OCI-M2 (cell line): ENCODE measurements around the gene RRBP1.

Experiments used
- DNase-seq: peaks from one replicate; lab custom pipeline; 2025; ENCODE audit not compliant: unreplicated experiment; lab: John Stamatoyannopoulos, UW

Gene RRBP1

GRCh38 chr20:17612992-17613327 lies 69.1 kb downstream of the RRBP1 start:
- DNase-seq, result no peak

GRCh38 chr20:17612287-17612991 lies 69.6 kb downstream of the RRBP1 start:
- no peak for DNase-seq

GRCh38 chr20:17611540-17612286 lies 70.3 kb downstream of the RRBP1 start:
- DNase-seq, result no peak

GRCh38 chr20:17611290-17611539 lies 70.8 kb downstream of the RRBP1 start:
- no peak for DNase-seq

GRCh38 chr20:17610566-17611289 lies 71.3 kb downstream of the RRBP1 start:
- no peak for DNase-seq

- no peak for DNase-seq
Measured at GRCh38 chr20:17609811-17610377, 72.1 kb downstream of the RRBP1 start.

GRCh38 chr20:17608701-17609497 lies 73.1 kb downstream of the RRBP1 start:
- no peak for DNase-seq

- DNase-seq, result no peak
Measured at GRCh38 chr20:17606001-17606400, 76.0 kb downstream of the RRBP1 start.

GRCh38 chr20:17605131-17605660 lies 76.8 kb downstream of the RRBP1 start:
- no peak for DNase-seq

- DNase-seq, result no peak
Measured at GRCh38 chr20:17602493-17602892, 79.5 kb downstream of the RRBP1 start.

- DNase-seq, result no peak
Measured at GRCh38 chr20:17601957-17602356, 80.1 kb downstream of the RRBP1 start.

- no peak for DNase-seq
Measured at GRCh38 chr20:17598013-17598550, 84.0 kb downstream of the RRBP1 start.

GRCh38 chr20:17595856-17596255 lies 86.2 kb downstream of the RRBP1 start:
- no peak for DNase-seq

- DNase-seq, result no peak
Measured at GRCh38 chr20:17594443-17594842, 87.6 kb downstream of the RRBP1 start.

GRCh38 chr20:17593902-17594301 lies 88.1 kb downstream of the RRBP1 start:
- no peak for DNase-seq

- DNase-seq, result no peak
Measured at GRCh38 chr20:17590245-17590644, 91.8 kb downstream of the RRBP1 start.

GRCh38 chr20:17589161-17589834 lies 92.7 kb downstream of the RRBP1 start:
- no peak for DNase-seq

GRCh38 chr20:17587824-17588223 lies 94.2 kb downstream of the RRBP1 start:
- no peak for DNase-seq

- no peak for DNase-seq
Measured at GRCh38 chr20:17587148-17587547, 94.9 kb downstream of the RRBP1 start.

GRCh38 chr20:17586250-17586649 lies 95.8 kb downstream of the RRBP1 start:
- no peak for DNase-seq
